Kidney glomerular epithelial cell (primary cell): ENCODE results near the gene TRNAU1AP.
A peak's percentile ranks its signal among the peaks of the same experiment; 100 is the strongest.
"Not testable (repeated sequence)": the region's sequence is repeated elsewhere in the genome, so short reads cannot be mapped to it uniquely, and the experiment has no call there.

Source experiments
- DNase-seq: peaks from one replicate; lab custom pipeline; 2025; lab: John Stamatoyannopoulos, UW

TRNAU1AP gene

DNA sequence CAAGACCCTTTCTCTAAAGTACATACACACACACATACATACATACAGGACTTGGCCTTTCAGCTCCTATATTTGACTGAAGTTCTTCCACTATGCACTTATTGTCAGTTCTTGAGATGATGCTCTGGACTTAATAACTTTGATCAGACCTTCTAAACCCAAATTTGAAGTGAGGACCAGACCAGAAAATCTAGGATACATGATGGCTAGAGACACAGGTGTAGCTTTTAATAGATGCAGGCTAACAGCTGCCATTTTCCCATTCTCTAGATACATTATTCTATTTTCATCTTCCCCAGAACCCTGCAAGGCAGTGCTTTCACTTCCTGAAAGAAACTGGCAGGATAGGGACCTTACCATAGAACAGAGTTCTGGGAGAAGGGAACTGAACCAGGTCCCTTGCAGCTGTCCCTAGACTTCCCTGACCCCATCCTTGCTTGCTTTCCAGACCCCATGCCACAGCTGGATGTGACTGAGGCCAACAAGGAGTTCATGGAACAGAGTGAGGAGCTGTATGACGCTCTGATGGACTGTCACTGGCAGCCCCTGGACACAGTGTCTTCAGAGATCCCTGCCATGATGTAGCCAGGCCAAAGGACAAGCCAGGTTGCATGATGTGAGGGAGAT is 24.3 kb downstream of the TRNAU1AP start:
- no peak for DNase-seq

DNA sequence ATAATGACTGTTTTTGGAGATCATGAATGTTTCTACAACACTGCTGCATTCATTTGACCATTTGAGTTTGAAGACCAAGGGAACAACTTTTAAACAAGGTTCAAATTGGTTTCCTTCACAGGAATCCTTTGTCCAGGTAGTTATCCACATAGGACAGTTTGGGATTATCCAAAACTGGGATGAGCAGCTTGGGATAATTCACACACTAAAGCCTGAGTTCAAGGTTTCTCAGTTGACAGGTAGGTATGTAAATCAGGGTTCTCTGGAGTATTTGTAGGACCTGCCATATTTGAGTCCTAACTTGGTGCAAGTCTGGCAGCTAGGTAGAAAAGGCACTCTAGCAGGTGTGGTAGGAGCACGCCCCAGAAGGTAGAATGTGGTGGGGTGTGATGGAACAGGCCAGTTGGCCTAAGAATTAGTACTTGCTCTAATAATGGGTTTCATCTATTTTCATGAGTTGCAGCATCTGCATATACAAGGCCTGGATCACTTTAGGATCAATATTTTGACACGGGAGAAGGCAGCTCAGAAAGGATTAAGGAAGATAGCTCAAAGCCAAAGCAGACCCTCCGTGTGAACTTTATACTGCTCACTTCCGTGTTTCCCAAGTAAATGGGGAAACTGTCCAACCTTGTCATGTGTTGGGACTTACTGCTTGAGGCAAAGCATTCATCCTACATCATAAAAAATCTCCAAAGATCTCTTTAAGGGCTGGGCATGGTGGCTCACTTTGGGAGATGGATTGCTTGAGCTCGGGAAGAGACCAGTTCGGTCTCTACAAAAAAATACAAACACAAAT is 25.1 kb downstream of the TRNAU1AP start:
- DNase-seq: no peak

DNA sequence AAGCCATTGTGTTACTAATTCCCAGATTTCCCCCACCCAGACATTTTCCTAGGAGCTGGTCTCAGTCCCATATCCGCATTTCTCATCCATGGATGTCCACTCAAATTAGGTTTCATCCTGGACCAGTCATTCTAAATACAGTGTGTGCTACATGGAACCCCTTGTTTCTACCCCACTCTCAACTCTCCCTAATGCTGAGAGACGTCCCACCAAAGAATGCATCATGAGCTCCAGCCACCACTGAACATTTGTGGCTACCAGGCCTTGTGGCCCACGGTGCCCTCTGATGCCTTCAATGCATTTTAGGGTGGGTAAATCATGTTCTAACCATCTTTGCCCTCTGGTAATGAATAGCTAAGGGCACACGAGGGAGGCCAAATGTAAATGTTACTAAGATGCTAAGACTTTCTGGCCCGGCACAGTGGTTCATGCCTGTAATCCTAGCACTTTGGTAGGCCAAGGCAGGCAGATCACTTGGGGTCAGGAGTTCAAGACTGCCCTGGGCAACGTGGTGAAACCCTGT is 25.9 kb downstream of the TRNAU1AP start:
- DNase-seq: no peak

DNA sequence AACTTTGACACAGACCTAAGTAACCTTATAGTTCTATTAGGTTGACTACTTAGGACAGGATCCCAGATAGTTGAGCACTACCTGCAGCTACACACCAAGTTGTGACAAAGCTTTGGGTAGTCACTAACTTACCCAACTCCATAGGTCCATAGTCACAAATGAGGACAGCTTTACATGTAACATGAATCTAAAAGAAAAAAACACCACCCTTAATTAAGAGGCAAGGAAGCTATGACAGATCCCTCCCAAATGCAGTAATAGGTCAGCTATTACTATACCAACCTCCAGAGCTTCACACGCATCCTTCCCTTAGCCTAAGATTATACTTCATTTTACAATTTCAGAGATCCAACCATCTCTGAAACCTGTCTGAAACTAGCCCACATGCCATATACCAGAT is 26.5 kb downstream of the TRNAU1AP start:
- no peak for DNase-seq

DNA sequence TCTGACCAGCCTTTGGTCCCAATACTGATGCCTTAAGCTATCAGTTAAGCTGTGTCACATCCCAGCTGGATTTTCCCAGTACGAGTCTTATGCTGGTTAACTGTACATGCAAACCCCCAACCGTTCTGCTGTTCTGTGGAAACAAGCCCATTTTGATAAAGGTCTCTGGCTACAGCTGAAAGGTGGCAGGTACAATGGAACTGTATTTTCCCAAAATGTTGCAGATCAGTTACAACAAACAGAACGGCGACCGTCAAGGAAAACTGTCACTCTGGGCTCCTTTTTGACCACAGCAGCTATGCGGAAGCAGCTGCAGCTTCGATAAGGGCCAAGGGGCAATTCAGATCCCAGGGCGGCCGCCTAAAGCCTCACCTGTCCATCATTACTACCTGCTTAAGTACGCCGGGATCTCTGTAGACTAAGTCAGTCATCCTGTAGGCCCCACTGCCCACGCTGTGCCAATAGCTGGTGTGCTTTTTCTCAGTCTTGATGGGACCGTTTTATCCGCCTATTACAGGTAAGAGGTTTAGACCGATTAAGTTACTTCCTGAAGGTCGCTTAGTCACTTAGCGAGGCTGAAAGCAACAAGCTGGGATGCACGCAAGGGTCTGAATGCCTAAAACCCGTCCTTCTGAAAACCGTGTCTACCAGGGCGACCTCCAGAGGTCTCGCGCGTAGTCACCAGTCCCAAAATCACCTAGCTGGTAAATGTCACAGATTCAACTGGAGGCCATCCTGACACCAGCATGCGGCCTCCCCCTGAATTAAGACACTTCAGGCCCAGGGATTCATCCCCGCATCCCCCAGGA is 28.0 kb downstream of the TRNAU1AP start:
- no peak for DNase-seq

DNA sequence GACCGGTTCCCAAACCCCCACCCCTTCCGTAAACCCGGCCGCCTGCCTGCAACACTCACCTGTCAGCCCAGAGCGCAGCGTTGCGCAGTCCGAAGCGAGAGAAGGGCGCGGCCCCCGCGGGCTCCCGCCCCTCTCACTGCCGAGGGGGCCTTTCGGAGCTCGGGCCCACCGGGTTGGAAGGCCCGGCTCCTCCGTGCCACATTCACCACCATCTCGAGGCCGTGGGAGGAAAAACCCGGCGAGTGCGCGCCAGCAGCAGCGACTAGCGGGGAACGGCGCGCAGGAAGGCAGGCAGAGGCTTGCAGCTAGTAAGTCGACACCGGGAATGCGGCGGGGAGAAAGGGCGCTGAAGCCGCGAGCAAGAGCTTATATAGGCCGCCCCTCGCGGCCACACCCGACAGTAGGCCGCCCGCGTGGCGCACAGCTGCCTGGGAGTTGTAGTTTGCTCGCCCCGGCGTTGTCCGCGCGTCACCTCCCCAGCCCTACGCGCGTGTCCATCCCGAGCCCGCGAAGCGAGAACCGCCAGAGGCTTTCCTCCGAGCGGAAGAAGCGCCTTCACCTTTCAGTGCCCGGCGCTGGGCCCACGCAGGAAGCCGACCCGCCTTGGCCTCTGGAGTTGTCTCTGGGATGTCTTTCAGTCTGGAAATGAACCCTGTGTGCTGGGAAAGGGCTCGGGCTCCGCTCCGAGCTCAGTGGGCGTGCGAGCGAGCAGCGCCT is 28.8 kb downstream of the TRNAU1AP start:
- DNase-seq: peak; percentile 95

DNA sequence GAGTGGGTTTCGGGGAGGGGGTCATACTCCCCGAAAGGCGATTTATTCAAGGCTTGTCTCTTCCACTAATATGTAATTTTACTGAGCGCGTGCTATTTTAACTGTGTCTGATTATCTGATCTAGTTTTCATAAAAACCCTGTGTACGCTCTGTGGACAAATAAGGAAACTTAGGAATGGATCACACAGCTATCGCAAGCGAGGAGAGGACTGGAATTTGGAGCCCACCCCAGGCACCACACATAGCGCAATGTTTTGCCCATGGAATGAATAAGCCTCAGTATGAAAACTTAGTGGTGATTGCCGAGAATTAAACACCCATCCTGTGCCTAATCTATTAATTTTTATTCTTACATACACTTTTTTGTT is 29.3 kb downstream of the TRNAU1AP start:
- DNase-seq: no peak

DNA sequence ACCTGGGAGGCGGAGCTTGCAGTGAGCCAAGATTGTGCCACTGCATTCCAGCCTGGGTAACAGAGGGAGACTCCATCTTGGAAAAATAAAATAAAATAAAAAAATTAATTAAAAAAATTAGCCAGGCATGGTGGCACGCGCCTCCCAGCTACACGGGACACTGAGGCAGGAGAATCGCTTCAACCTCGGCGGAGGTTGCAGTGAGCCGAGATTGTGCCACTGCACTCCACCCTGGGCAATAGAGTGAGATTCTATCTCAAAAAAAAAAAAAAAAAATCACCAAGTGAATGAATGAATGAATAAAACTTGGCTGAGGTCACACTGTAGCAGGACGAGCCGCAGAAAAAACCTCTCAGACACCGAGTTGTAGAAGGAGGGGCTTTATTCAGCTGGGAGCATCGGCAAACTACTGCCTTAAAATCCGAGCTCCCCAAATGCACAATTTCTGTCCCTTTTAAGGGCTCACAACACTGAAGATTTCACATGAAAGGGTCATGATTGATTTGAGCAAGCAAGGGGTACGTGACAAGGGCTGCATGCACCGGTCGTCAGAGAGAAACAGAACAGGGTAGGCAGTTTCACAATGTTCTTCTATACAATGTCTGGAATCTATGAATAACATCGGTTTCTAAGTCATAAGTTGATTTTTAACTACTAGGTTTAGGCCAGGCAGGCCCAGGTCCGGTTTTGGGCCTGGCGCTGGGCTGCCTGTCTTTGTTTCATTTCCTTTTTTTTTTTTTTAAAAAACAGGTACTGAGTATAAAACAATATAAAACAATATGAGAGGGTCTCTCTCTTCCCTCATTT is 33.9 kb downstream of the TRNAU1AP start:
- DNase-seq: not testable (repeated sequence)

DNA sequence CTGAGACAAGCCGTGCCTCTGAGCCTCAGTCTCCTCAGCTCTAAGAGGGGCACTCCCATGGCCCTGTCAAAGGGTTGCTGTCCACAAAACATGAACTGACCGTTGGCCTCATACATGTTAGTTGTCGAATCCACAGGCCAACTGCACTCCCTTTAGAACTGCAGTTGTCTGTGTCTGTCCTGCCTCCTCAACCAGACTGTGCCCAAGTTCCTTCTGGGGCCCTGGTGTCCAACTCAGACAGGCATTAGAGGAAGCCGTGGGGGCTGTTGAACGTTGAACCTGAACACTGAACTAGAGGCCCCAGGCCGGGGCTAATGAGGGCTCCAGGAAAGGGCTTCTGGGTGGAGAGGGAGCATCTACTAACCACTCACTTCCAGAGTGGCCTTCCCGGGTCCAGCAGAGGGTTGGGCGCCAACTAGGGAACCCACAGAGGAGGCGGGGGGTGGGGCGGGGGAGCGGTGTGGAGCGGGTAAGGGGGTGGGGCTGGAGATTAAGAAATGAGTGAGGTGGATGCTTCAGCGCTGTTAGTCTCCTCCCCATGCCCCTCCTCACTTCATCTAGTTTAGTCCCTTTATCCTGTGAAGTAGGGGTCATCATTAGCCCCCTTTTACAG is 38.9 kb downstream of the TRNAU1AP start, which contains the start of gene RAB42:
RAB42 (plus strand) TSS at position 558 of the 613 bp plus-strand sequence. CDS start 247 bp downstream, outside the sequence.
- no peak for DNase-seq

DNA sequence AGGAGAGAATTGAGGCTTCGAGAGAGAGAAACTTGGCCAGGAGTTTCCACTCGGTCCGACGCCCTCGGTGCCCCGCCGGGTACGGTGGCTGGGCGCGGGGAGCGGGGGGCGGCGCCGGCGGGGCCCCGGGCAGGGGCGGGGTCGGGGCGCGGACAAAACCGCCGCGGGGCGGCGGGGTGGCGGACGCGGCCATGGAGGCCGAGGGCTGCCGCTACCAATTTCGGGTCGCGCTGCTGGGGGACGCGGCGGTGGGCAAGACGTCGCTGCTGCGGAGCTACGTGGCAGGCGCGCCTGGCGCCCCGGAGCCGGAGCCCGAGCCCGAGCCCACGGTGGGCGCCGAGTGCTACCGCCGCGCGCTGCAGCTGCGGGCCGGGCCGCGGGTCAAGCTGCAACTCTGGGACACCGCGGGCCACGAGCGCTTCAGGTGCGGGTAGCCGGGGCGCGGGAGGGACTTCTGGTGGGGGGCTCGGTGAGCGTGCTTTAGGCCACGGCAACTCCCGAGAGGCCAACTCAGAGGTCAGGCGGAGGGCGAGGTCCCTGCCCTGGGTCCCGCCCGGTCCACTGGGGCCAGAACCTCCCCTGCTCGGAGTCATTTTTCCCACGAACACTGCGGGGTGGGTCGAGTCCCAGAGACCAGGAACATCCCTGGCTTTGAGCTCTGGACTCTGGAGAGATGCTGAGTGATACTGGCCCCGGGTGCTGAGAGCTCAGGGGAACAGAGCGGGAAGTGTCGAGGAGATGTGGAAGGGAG is 39.6 kb downstream of the TRNAU1AP start:
- no peak for DNase-seq

DNA sequence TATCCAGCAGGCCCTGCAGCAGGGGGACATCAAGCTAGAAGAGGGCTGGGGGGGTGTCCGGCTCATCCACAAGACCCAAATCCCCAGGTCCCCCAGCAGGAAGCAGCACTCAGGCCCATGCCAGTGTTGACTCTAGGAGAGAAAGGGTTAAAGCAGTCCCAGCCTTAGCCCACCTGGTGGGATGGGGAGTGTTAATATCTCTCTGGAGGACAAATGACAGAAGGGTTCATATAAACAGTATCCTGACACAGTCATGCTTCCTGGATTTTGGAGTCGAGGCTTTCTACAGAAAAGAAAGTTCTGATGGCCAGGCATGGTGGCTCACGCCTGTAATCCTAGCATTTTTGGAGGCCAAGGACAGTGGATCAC is 41.1 kb downstream of the TRNAU1AP start:
- not testable (repeated sequence) for DNase-seq

DNA sequence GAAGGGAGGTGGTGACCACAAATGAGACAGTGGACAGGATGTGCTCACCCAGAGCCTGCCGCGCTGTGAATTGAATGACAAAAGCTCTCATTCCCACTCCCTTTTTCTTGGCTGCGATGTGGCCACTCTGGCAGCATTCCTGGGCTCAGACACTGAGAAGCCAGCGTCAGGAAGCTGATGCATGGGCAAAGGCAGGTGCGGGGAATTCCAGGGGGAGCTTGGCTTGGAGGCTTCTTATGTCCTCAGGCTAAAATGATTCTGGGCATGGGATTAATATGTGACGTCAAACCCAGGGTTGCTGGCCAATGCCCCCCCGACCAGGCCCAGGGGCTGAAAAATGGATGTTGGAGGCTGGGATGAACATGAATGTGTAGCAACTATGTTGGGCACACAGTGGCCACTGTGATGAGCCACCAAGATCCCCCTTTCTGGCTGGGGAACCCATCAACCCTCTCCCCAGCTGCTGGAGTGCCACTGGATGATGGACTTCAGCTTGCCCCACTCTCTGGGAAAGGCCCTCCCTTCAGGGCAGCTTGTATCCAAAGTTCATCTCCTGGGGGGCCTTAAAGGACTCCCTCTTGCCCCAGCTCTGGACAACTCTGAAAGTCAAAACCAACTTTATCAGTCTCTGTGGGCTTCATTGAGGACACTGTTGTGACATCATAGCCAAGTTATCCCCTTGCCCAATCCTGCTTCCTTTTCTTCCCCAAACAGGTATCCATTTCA is 42.0 kb downstream of the TRNAU1AP start:
- peak; percentile 44 for DNase-seq

DNA sequence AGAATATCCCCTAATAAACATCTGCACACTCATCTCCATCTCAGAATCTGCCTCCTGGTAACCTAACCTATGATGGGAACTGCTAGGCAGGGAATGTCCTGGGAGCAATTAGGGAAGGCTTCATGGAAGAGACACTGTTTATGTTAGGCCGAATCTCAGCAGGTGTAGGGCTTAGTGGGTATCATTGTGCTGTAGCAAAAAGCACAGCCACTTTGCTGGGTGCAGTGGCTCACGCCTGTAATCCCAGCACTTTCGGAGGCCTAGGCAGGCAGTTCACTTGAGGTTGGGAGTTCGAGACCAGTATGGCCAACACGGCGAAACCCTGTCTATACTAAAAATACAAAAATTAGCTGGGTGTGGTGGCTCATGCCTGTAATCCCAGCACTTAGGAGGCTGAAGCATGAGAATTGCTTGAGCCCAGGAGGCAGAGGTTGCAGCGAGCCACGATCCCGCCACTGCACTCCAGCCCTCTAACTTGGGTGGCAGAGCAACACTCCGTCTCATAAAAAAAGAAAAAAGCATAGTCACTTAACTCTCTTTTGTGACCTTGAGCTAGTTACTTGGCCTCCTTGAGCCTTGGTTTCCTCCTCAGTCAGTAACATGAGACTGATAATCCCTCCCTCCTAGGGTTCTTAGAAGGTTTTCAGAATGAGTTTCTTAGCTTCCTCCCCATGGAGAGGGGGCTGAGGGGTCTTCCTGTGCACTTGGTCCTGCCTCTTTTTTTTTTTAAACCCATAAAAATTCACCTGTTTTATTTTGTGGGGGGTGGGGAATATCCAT is 42.7 kb downstream of the TRNAU1AP start:
- no peak for DNase-seq

DNA sequence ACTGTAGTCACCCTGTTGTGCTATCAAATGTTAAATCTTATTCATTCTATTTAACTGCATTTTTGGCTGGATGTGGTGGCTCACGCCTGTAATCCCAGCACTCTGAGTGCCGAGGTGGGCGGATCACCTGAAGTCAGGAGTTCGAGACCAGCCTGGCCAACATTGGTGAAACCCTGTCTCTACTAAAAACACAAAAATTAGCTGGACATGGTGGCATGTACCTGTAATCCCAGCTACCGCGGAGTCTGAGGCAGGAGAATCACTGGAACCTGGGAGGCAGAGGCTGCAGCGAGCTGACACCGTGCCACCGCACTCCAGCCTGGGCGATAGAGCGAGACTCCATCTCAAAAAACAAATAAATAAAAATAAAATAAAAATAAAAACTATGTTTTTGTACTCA is 43.4 kb downstream of the TRNAU1AP start:
- not testable (repeated sequence) for DNase-seq

DNA sequence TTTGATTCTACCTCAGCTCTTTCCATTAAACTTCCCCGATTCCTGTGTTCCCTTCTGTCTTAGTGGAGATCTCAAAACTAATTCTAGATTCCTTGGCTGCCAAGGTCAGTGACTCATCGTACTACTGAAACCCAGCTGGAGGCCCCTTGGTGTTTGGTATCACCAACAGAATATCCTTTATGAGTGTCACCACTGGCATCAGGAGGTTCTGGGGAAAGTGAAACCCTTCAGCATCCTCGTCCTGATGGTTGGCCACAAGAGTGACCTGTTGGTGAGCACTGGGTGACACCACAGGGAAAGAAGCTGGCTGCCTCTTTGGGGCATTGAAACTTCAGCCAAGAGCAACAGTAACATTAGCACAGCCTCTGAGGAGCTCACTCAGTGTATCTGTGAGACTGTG is 48.8 kb downstream of the TRNAU1AP start:
- peak; percentile 53 for DNase-seq

DNA sequence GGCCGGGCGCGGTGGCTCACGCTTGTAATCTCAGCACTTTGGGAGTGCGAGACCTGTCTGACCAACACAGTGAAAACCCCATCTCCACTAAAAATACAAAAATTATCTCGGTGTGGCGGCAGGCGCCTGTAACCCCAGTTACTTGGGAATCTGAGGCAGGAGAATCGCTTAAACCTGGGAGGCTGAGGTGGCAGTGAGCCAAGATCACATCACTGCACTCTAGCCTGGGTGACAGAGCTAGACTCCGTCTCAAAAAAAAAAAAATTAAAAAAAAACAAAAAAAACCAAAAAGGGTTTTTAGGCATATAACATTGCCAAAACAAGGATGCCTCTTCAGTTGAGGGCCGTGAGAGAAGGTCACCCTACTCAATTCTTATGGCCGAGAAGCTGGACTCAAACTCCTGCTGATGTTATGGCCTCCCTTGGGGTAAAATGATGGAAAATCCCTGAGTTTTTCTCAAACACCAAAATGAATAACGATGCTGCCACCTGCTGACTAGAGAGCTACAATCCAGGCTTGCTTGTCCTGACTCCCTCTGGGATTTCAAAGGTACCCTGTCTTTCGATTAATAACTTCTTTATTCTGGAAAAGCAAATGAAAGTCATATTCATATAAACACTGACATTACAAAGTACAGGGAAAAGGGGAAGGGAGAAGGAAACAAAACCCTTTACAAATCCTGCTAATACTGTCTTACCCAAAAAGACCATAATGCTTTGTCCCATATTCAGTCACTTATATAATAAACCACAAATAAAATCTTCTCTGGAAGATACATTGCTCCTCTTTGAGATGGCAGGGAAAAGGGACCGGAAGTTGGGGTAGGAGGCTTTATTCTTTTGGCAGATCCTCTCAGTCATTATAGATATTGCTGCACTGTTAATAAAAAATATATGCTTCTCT is 49.9 kb downstream of the TRNAU1AP start:
- DNase-seq: peak; percentile 86

DNA sequence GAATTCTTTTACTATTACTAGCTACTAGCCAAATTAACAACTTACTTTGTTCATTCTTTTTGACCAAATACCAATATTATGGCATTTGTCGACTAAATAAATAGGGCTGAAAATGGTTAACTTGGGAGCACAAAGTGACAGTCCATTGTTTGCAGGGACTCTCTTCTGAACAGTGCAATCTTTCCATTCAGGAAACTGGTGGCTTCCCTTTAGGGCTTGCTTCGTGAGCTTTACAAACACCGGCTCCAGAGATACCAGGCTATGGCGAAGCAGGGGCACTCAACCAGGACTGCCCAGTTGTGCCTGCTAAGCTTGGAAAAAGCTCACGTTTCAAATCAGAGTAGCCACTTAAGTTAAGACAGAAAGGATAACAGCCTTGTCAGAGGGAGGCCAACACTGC is 51.5 kb downstream of the TRNAU1AP start:
- no peak for DNase-seq
